ENCODE measurements around the gene LMX1B. TPM values are rescaled to one million over a fixed set of nuclear protein-coding genes. Genes with fewer than 3 reads are reported as not detected.

The LMX1B gene
- total RNA-seq, 1 experiment from 2014 or later, result 0.55 TPM

- Histone ChIP-seq H3K9me3 (ENCODE audit: low read length) (no peaks in the 10 kb centered on the region), H3K4me1 (ENCODE audit: insufficient read depth, low read length) (no peaks in the 10 kb centered on the region), H3K36me3 (ENCODE audit: low read depth, low read length) (no peaks in the 10 kb centered on the region), H3K27ac (ENCODE audit: low read length) (no peak overlapping the region), H3F3A (ENCODE audit: low read length, unreplicated experiment) (no peaks in the 10 kb centered on the region), H3K79me2 (ENCODE audit: low read length) (no peaks in the 10 kb centered on the region), H3K4me3 (ENCODE audit: low read length) (no peak overlapping the region), H3K4me2 (ENCODE audit: low read length) (no peak overlapping the region), H2AFZ (ENCODE audit: low read length) (no peak overlapping the region), H3K27me3 (ENCODE audit: low read length) (no peaks in the 10 kb centered on the region), H4K20me1 (ENCODE audit: low read length) (no peaks in the 10 kb centered on the region), H3K9ac (ENCODE audit: low read length) (no peak overlapping the region), H3K9me2 (replicated peaks; ENCODE audit: low read length) (no peaks in the 10 kb centered on the region)
- intact Hi-C loops (cut with micrococcal nuclease), result no loop called here
- no TSS peak for BruUV-seq (replicated peaks)
- DNase-seq (no peak), ATAC-seq (no peak)
- TF ChIP-seq EZH2 (IDR thresholded peaks at IDR 0.05; ENCODE audit: low read length, unreplicated experiment) (no peak), EZH2phosphoT487 (IDR thresholded peaks at IDR 0.05; ENCODE audit: borderline replicate concordance, low read length) (no peak), CTCF (conservative IDR thresholded peaks at IDR 0.05; ENCODE audit: low read depth, low read length) (no peak)
- ChIA-PET POLR2A (ENCODE audit: unreplicated experiment) (no interaction called here), CTCF (no interaction called here)
Measured at GRCh38 chr9:126676102-126676684, 62.5 kb downstream of the LMX1B start.

GRCh38 chr9:126676685-126677143 lies 63.0 kb downstream of the LMX1B start:
- Histone ChIP-seq H3K4me2 (ENCODE audit: low read length) (no peak overlapping the region), H4K20me1 (ENCODE audit: low read length) (no peaks in the 10 kb centered on the region), H3K9me2 (replicated peaks; ENCODE audit: low read length) (no peaks in the 10 kb centered on the region), H3K27ac (ENCODE audit: low read length) (no peak overlapping the region), H3K9ac (ENCODE audit: low read length) (no peak overlapping the region), H3K4me3 (ENCODE audit: low read length) (no peak overlapping the region), H3F3A (ENCODE audit: low read length, unreplicated experiment) (no peaks in the 10 kb centered on the region), H3K9me3 (ENCODE audit: low read length) (no peaks in the 10 kb centered on the region), H2AFZ (ENCODE audit: low read length) (no peak overlapping the region), H3K27me3 (ENCODE audit: low read length) (no peaks in the 10 kb centered on the region), H3K36me3 (ENCODE audit: low read depth, low read length) (no peaks in the 10 kb centered on the region), H3K4me1 (ENCODE audit: insufficient read depth, low read length) (no peaks in the 10 kb centered on the region), H3K79me2 (ENCODE audit: low read length) (no peaks in the 10 kb centered on the region)
- POLR2A ChIA-PET (ENCODE audit: unreplicated experiment), result no interaction called here
- no peak for TF ChIP-seq EZH2 (IDR thresholded peaks at IDR 0.05; ENCODE audit: low read length, unreplicated experiment)
- no peak for TF ChIP-seq CTCF (conservative IDR thresholded peaks at IDR 0.05; ENCODE audit: low read depth, low read length)
- TF ChIP-seq EZH2phosphoT487 (IDR thresholded peaks at IDR 0.05; ENCODE audit: borderline replicate concordance, low read length), result no peak
- CTCF ChIA-PET, result no interaction called here
- no TSS peak for BruUV-seq (replicated peaks)
- ATAC-seq (no peak), DNase-seq (no peak)
- intact Hi-C loops (cut with micrococcal nuclease), result no loop called here

GRCh38 chr9:126677188-126678084 lies 63.7 kb downstream of the LMX1B start:
- H4K20me1 ChIP-seq (ENCODE audit: low read length), result no peaks in the 10 kb centered on the region
- no peaks in the 10 kb centered on the region for H3K36me3 ChIP-seq (ENCODE audit: low read depth, low read length)
- H3F3A ChIP-seq (ENCODE audit: low read length, unreplicated experiment), result no peaks in the 10 kb centered on the region
- no peaks in the 10 kb centered on the region for H3K27me3 ChIP-seq (ENCODE audit: low read length)
- no TSS peak for BruUV-seq (replicated peaks)
- no peaks in the 10 kb centered on the region for H3K79me2 ChIP-seq (ENCODE audit: low read length)
- TF ChIP-seq EZH2phosphoT487 (IDR thresholded peaks at IDR 0.05; ENCODE audit: borderline replicate concordance, low read length), result no peak
- no peak for TF ChIP-seq EZH2 (IDR thresholded peaks at IDR 0.05; ENCODE audit: low read length, unreplicated experiment)
- DNase-seq (no peak), ATAC-seq (no peak)
- CTCF ChIA-PET, result interaction anchor here (0.5 kb wide), 1 partner anchor 327 kb away, joined by 3 read pairs; no protein-coding TSS in a partner anchor
- no peak overlapping the region for H3K4me3 ChIP-seq (ENCODE audit: low read length)
- no peaks in the 10 kb centered on the region for H3K4me1 ChIP-seq (ENCODE audit: insufficient read depth, low read length)
- H3K9me2 ChIP-seq (replicated peaks; ENCODE audit: low read length), result no peaks in the 10 kb centered on the region
- H3K4me2 ChIP-seq (ENCODE audit: low read length), result no peak overlapping the region
- H3K9me3 ChIP-seq (ENCODE audit: low read length), result no peaks in the 10 kb centered on the region
- H3K27ac ChIP-seq (ENCODE audit: low read length), result no peak overlapping the region
- H2AFZ ChIP-seq (ENCODE audit: low read length), result no peak overlapping the region
- POLR2A ChIA-PET (ENCODE audit: unreplicated experiment), result no interaction called here
- no peak overlapping the region for H3K9ac ChIP-seq (ENCODE audit: low read length)
- intact Hi-C loops (cut with micrococcal nuclease), result no loop called here
